ENCODE data around the gene ADCK1.

ADCK1 gene

DNA sequence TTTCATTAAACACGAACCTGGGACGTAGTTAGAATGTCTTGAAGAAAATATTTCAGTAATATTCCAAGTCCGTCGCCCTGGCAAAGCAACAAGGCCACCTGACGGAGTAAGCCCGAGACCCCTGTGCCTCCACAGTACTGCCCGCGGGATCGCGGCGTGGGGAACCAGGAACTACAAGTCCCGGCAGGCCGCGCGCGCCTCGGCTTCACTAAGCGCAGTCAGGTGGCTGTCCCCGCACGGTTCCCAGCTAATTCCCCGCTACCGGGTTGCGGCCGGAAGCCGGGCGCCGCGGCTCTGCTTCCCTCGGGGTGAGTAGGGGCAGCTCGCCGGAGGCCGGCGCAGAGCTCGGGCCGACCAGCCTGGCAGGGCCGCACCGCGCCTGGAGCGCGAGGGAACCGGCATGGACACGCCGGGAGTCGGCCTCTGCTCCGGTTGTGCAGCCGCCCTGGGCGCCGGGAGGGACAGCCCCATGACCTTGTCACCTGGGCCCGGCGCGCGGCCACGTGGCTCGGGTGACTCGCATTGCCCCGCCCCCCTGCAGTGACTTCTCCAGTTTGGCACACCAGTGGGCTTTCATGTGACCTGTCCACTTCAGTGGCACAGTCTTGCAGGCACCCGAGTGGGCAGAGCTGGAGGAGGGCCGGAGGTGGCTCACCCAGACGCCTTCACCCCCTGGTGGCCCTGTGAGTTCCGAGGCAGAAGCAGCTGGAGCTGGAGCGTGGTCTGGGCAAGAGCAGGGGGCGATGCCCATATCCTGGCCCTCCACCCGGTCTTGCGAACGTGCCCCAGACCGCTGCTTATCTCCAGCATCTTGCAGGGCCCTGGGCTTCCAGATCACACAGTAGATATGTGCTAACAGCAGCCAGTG lies at the start of gene ADCK1 (continued):
- TF ChIP-seq ZNF518A (tag by site-specific recombination; conservative IDR thresholded peaks at IDR 0.05; ENCODE audit: low read depth) (no peak), ZNF426 (tag by site-specific recombination; IDR thresholded peaks at IDR 0.05) (no peak), ZSCAN23 (tag by site-specific recombination; IDR thresholded peaks at IDR 0.05) (no peak), ZNF560 (tag by site-specific recombination; IDR thresholded peaks at IDR 0.05; ENCODE audit: borderline replicate concordance) (no peak), ZNF843 (tag by site-specific recombination; IDR thresholded peaks at IDR 0.05) (no peak), ZFP3 (tag by site-specific recombination; IDR thresholded peaks at IDR 0.05; ENCODE audit: low read depth) (no peak), ZNF654 (tag by site-specific recombination; IDR thresholded peaks at IDR 0.05; ENCODE audit: low read depth) (no peak), ZNF530 (tag by site-specific recombination; IDR thresholded peaks at IDR 0.05; ENCODE audit: low read depth) (no peak), REST (tag by site-specific recombination; IDR thresholded peaks at IDR 0.05) (no peak), ZNF626 (tag by site-specific recombination; IDR thresholded peaks at IDR 0.05) (no peak), ZNF114 (tag by site-specific recombination; IDR thresholded peaks at IDR 0.05) (no peak), ZNF600 (tag by site-specific recombination; IDR thresholded peaks at IDR 0.05) (0 out of 2 replicates have a peak, but pooled peaks have one; percentile 61), ZNF623 (tag by site-specific recombination; IDR thresholded peaks at IDR 0.05) (no peak), ZNF366 (tag by site-specific recombination; conservative IDR thresholded peaks at IDR 0.05) (no peak), ZNF571 (tag by site-specific recombination; IDR thresholded peaks at IDR 0.05) (no peak), ZNF837 (tag by site-specific recombination; IDR thresholded peaks at IDR 0.05) (no peak), GLIS2 (tag by site-specific recombination; IDR thresholded peaks at IDR 0.05) (peak; percentile 69), ZNF175 (tag by site-specific recombination; IDR thresholded peaks at IDR 0.05) (no peak), SALL2 (tag by site-specific recombination; IDR thresholded peaks at IDR 0.05; ENCODE audit: borderline replicate concordance) (no peak), ZNF202 (tag by site-specific recombination; IDR thresholded peaks at IDR 0.05; ENCODE audit: borderline replicate concordance) (no peak), PRDM4 (tag by site-specific recombination; IDR thresholded peaks at IDR 0.05) (no peak), ZBTB7A (tag by site-specific recombination; IDR thresholded peaks at IDR 0.05; ENCODE audit: low read depth) (no peak), ZNF423 (tag by site-specific recombination; IDR thresholded peaks at IDR 0.05) (no peak), ZNF174 (tag by site-specific recombination; IDR thresholded peaks at IDR 0.05) (no peak), ZFP69B (tag by site-specific recombination; IDR thresholded peaks at IDR 0.05) (no peak), ZBTB20 (tag by site-specific recombination; IDR thresholded peaks at IDR 0.05) (peak; percentile 97)
- TF ChIP-seq, protein P1, sequence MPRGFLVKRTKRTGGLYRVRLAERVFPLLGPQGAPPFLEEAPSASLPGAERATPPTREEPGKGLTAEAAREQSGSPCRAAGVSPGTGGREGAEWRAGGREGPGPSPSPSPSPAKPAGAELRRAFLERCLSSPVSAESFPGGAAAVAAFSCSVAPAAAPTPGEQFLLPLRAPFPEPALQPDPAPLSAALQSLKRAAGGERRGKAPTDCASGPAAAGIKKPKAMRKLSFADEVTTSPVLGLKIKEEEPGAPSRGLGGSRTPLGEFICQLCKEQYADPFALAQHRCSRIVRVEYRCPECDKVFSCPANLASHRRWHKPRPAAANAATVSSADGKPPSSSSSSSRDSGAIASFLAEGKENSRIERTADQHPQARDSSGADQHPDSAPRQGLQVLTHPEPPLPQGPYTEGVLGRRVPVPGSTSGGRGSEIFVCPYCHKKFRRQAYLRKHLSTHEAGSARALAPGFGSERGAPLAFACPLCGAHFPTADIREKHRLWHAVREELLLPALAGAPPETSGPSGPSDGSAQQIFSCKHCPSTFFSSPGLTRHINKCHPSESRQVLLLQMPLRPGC (tag by site-specific recombination; IDR thresholded peaks at IDR 0.05) = no peak

Measured in HEK293 (cell line).